HCT116 (cell line): ENCODE measurements around the gene LPIN1. TPM values are rescaled to one million over a fixed set of nuclear protein-coding genes. Genes with fewer than 3 reads are reported as not detected.

ENCODE experiments used
- ATAC-seq: fragments of 200-7000 bp; cut with Tn5 transposase; 2 replicates; pipeline ENCODE4 v1.9.1; 2020; ENCODE audit warnings: mild to moderate bottlenecking, moderate library complexity
- BruUV-seq: library from RNA; stranded (reverse); fragments of 400-500 nt; replicated peaks from 2 replicates; lab custom pipeline; 2021; lab: Mats Ljungman, UMichigan
- CTCF ChIA-PET: fragments of 300-600 bp; sonication (Branson Sonifier 250); formaldehyde crosslinking; loops from one replicate; lab custom pipeline; 2021; ENCODE audit warnings: antibody characterized with exemption; lab: Charles Lee
- POLR2A ChIA-PET: fragments of 300-600, 350-600 bp; sonication (Branson Sonifier 250); formaldehyde crosslinking; loops from one replicate; lab custom pipeline; 2021; ENCODE audit warnings: antibody characterized with exemption; lab: Charles Lee
- RAD21 ChIA-PET, 2 experiments: fragments of 300-600 bp; sonication (Branson Sonifier 250); formaldehyde crosslinking; loops; one replicate each; lab custom pipeline; 2023; ENCODE audit warnings: low total read pairs in 2 of 2; ENCODE audit not compliant: uncharacterized antibody in 2 of 2, unreplicated experiment in 2 of 2, low non-redundant PET in 1 of 2; lab: Charles Lee
- DNase-seq: peaks from one replicate; pipeline ENCODE4 v3.0.0-alpha.2; 2010; ENCODE audit warnings: low read depth, low spot score
- H2AFZ ChIP-seq: fragments of 200-600 bp; shearing (Covaris generic), sonication (generic); 2 replicates; pipeline ENCODE4 v1.6.1; 2017; ENCODE audit warnings: low read depth, mixed run types, mixed read lengths, antibody characterized with exemption, low read length; ENCODE audit not compliant: poor library complexity, severe bottlenecking
- H3K27ac ChIP-seq: 2 replicates; pipeline ENCODE4 v1.5.1; 2012; ENCODE audit warnings: low read depth, low read length
- H3K27me3 ChIP-seq: fragments of 200-600 bp; sonication (generic); 2 replicates; pipeline ENCODE4 v1.6.1; 2016; ENCODE audit warnings: mixed run types, low read length, mixed read lengths; ENCODE audit not compliant: insufficient read depth
- H3K36me3 ChIP-seq, 2 experiments: fragments of 200-500 bp in 1 of 2; fragments of 200-600 bp in 1 of 2; sonication (Bioruptor generic) in 1 of 2; sonication (generic) in 1 of 2; 2 replicates each; pipeline versions ENCODE4 v1.5.1 to v1.6.1; 2014 to 2016; ENCODE audit warnings: low read length in 2 of 2, inconsistent platforms in 1 of 2, mixed read lengths in 1 of 2, mixed run types in 1 of 2; ENCODE audit not compliant: insufficient read depth in 2 of 2, control insufficient read depth in 1 of 2
- H3K4me1 ChIP-seq, 2 experiments: fragments of 200-600 bp in 1 of 2; sonication (generic) in 1 of 2; 2 replicates each; pipeline versions ENCODE4 v1.5.1 to v1.6.1; 2012 to 2017; ENCODE audit warnings: low read length in 2 of 2, inconsistent platforms in 1 of 2, mild to moderate bottlenecking in 1 of 2, mixed read lengths in 1 of 2, mixed run types in 1 of 2, moderate library complexity in 1 of 2; ENCODE audit not compliant: insufficient read depth in 2 of 2, control insufficient read depth in 1 of 2
- H3K4me2 ChIP-seq: fragments of 200-600 bp; sonication (generic); 2 replicates; pipeline ENCODE4 v1.6.1; 2017; ENCODE audit warnings: mixed run types, low read length, mixed read lengths
- H3K4me3 ChIP-seq, 2 experiments: fragments of 200-600 bp in 1 of 2; sonication (generic) in 1 of 2; replicated peaks in 1 of 2; 2 replicates each; pipeline ENCODE4 v1.5.1; 2011 to 2016; ENCODE audit warnings: low read length in 2 of 2, control low read depth in 1 of 2, low read depth in 1 of 2, mild to moderate bottlenecking in 1 of 2, mixed read lengths in 1 of 2, mixed run types in 1 of 2
- H3K79me2 ChIP-seq: fragments of 200-600 bp; sonication (generic); 2 replicates; pipeline ENCODE4 v1.6.1; 2017; ENCODE audit warnings: mild to moderate bottlenecking, mixed run types, low read length, moderate library complexity, mixed read lengths; ENCODE audit not compliant: insufficient read depth
- H3K9ac ChIP-seq: fragments of 200-600 bp; sonication (generic); 2 replicates; pipeline ENCODE4 v1.6.1; 2016; ENCODE audit warnings: low read length, mixed read lengths
- H3K9me2 ChIP-seq: fragments of 200-600 bp; sonication (generic), shearing (Covaris generic); 2 replicates; pipeline ENCODE4 v1.6.1; 2017; ENCODE audit warnings: mixed run types, mild to moderate bottlenecking, moderate library complexity; ENCODE audit not compliant: insufficient read depth
- H3K9me3 ChIP-seq, 2 experiments: fragments of 200-500 bp in 1 of 2; fragments of 200-600 bp in 1 of 2; sonication (Bioruptor generic) in 1 of 2; sonication (generic) in 1 of 2; 2 replicates each; pipeline ENCODE4 v1.6.1; 2014 to 2017; ENCODE audit warnings: low read length in 2 of 2, mixed read lengths in 2 of 2, inconsistent platforms in 1 of 2, low read depth in 1 of 2, mild to moderate bottlenecking in 1 of 2, mixed run types in 1 of 2, moderate library complexity in 1 of 2; ENCODE audit not compliant: control insufficient read depth in 1 of 2, insufficient read depth in 1 of 2
- H4K20me1 ChIP-seq: fragments of 200-600 bp; sonication (generic), shearing (Covaris generic); 2 replicates; pipeline ENCODE4 v1.6.1; 2017; ENCODE audit warnings: mixed run types, mild to moderate bottlenecking, moderate library complexity; ENCODE audit not compliant: insufficient read depth
- CBX3 ChIP-seq: IDR thresholded peaks from 2 replicates; pipeline ENCODE4 v1.6.1; 2012; ENCODE audit warnings: low read depth
- EGR1 ChIP-seq: IDR thresholded peaks from 2 replicates; pipeline ENCODE4 v1.6.1; 2012; ENCODE audit warnings: low read depth
- EZH2 ChIP-seq: fragments of 200-600 bp; sonication (generic); IDR thresholded peaks from 2 replicates; pipeline ENCODE4 v1.6.1; 2017; ENCODE audit warnings: antibody characterized with exemption, mixed run types
- EZH2phosphoT487 ChIP-seq: fragments of 200-600 bp; IDR thresholded peaks from 2 replicates; pipeline ENCODE4 v1.6.1; 2018; ENCODE audit warnings: antibody characterized with exemption, borderline replicate concordance
- JUND ChIP-seq: IDR thresholded peaks from 2 replicates; pipeline ENCODE4 v1.6.1; 2012
- POLR2A ChIP-seq: IDR thresholded peaks from 2 replicates; pipeline ENCODE4 v1.7.0; 2011; ENCODE audit warnings: borderline replicate concordance; ENCODE audit not compliant: insufficient read depth, insufficient read length; ENCODE audit errors: extremely low read depth
- SIN3A ChIP-seq: IDR thresholded peaks from 2 replicates; pipeline ENCODE4 v1.6.1; 2012; ENCODE audit warnings: low read depth
- SP1 ChIP-seq: IDR thresholded peaks from 2 replicates; pipeline ENCODE4 v1.6.1; 2012; ENCODE audit warnings: low read depth
- TCF7L2 ChIP-seq: IDR thresholded peaks from 2 replicates; pipeline ENCODE4 v1.7.0; 2011; ENCODE audit warnings: borderline replicate concordance, inconsistent platforms; ENCODE audit not compliant: insufficient read depth, insufficient read length; ENCODE audit errors: extremely low read depth
- YY1 ChIP-seq: IDR thresholded peaks from 2 replicates; pipeline ENCODE4 v1.6.1; 2011; ENCODE audit warnings: low read length, low read depth, moderate library complexity, mild to moderate bottlenecking; ENCODE audit not compliant: insufficient replicate concordance; ENCODE audit errors: extremely low read depth
- intact Hi-C: fragments of 100-400 bp; cut with micrococcal nuclease; formaldehyde crosslinking; loops from 2 replicates; pipeline ENCODE4 v1.10.0; 2022
- total RNA-seq: library from RNA; stranded (reverse); gene quantifications from one replicate; pipeline ENCODE4 v1.2.1, GENCODE V29; 2021; ENCODE audit not compliant: unreplicated experiment
- TF ChIP-seq, protein P1 (sequence below): IDR thresholded peaks from 2 replicates; pipeline ENCODE4 v1.6.1; 2012
- TF ChIP-seq, protein P2 (sequence below): IDR thresholded peaks from 2 replicates; pipeline ENCODE4 v1.6.1; 2012
- TF ChIP-seq, protein P3 (sequence below), 3 experiments: fragments of 200-600 bp in 1 of 3; sonication (generic) in 1 of 3; IDR thresholded peaks in 2 of 3; conservative IDR thresholded peaks in 1 of 3; 2 replicates each; pipeline ENCODE4 v1.5.1; 2012 to 2017; ENCODE audit warnings: low read depth in 2 of 3, low read length in 2 of 3, antibody characterized with exemption in 1 of 3, borderline replicate concordance in 1 of 3, control low read depth in 1 of 3, mild to moderate bottlenecking in 1 of 3, mixed read lengths in 1 of 3, mixed run types in 1 of 3, moderate library complexity in 1 of 3; ENCODE audit not compliant: insufficient read depth in 1 of 3

LPIN1 gene
- total RNA-seq, 1 experiment from 2014 or later, result 16.7 TPM

DNA sequence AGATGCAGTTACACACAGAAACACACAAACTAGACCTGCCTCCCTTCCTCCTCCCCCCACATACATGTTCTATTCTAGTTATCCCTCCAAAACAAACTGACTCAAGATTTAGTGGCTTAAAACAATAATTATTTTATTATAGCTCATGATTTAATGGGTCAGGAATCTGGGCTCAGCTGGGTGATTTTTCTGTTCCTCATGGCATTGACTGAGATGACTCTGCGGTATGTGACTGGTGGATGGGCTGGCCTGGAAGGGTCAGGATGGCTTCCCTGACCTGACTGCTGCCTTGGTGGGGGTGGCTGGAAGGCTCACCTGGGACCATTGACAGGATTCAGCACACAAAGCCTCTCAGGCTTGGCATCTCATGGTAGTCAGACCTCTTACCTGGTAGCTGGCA, 42.7 kb upstream of the LPIN1 start:
- no peak for ATAC-seq
- intact Hi-C loops, result no loop called here
- CTCF ChIA-PET, result interaction anchor here (2.4 kb wide), 1 partner anchor 11 kb away, joined by 7 read pairs; no protein-coding TSS in a partner anchor
- H3K27ac ChIP-seq, result no peak overlapping the region
- TF ChIP-seq YY1 (no peak), SIN3A (no peak), EZH2 (no peak), EGR1 (no peak), POLR2A (no peak), CBX3 (no peak), JUND (no peak), TCF7L2 (no peak), SP1 (no peak), EZH2phosphoT487 (no peak)
- TF ChIP-seq, protein P1, sequence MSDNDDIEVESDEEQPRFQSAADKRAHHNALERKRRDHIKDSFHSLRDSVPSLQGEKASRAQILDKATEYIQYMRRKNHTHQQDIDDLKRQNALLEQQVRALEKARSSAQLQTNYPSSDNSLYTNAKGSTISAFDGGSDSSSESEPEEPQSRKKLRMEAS, result no peak
- TF ChIP-seq, protein P2, sequence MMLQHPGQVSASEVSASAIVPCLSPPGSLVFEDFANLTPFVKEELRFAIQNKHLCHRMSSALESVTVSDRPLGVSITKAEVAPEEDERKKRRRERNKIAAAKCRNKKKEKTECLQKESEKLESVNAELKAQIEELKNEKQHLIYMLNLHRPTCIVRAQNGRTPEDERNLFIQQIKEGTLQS, result no peak
- TF ChIP-seq, protein P3, sequence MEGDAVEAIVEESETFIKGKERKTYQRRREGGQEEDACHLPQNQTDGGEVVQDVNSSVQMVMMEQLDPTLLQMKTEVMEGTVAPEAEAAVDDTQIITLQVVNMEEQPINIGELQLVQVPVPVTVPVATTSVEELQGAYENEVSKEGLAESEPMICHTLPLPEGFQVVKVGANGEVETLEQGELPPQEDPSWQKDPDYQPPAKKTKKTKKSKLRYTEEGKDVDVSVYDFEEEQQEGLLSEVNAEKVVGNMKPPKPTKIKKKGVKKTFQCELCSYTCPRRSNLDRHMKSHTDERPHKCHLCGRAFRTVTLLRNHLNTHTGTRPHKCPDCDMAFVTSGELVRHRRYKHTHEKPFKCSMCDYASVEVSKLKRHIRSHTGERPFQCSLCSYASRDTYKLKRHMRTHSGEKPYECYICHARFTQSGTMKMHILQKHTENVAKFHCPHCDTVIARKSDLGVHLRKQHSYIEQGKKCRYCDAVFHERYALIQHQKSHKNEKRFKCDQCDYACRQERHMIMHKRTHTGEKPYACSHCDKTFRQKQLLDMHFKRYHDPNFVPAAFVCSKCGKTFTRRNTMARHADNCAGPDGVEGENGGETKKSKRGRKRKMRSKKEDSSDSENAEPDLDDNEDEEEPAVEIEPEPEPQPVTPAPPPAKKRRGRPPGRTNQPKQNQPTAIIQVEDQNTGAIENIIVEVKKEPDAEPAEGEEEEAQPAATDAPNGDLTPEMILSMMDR (IDR thresholded peaks at IDR 0.05 in 2 of 3, conservative IDR thresholded peaks at IDR 0.05 in 1 of 3; ENCODE audit: borderline replicate concordance in 1 of 3, insufficient read depth in 1 of 3, low read depth in 2 of 3, low read length in 2 of 3), result no peak
- TF ChIP-seq, all 23 proteins: peak for 0
- H3K36me3 ChIP-seq, result no peaks in the 10 kb centered on the region
- H3K4me1 ChIP-seq, result peaks cover 0 to 5% of the 10 kb centered on the region in 2 experiments; a peak in 1 of 4 replicates
- no peaks in the 10 kb centered on the region for H3K9me2 ChIP-seq
- H3K4me3 ChIP-seq, result no peak overlapping the region
- ChIA-PET POLR2A (no interaction called here), RAD21 (no interaction called here)
- H3K9me3 ChIP-seq, result no peaks in the 10 kb centered on the region
- no peak for DNase-seq
- H3K4me2 ChIP-seq, result no peak overlapping the region
- BruUV-seq, result no TSS peak
- no peak overlapping the region for H2AFZ ChIP-seq
- no peaks in the 10 kb centered on the region for H3K79me2 ChIP-seq
- no peak overlapping the region for H3K9ac ChIP-seq
- no peaks in the 10 kb centered on the region for H4K20me1 ChIP-seq
- no peaks in the 10 kb centered on the region for H3K27me3 ChIP-seq
